Trophoblast cell (in vitro differentiated cells and primary cell): Measurements from ENCODE around the gene CDKN1B.

Experiments
- DNase-seq, 2 donors: peaks; one replicate each; pipeline ENCODE4 v3.0.0-alpha.2; 2016
- H2AFZ ChIP-seq: 2 replicates; pipeline ENCODE4 v1.6.1; 2013; ENCODE audit warnings: low read length, moderate library complexity, mild to moderate bottlenecking; ENCODE audit not compliant: insufficient read depth, poor library complexity
- H2AK5ac ChIP-seq: 2 replicates; pipeline ENCODE4 v1.6.1; 2013; ENCODE audit warnings: mild to moderate bottlenecking, low read length
- H2BK120ac ChIP-seq: 2 replicates; pipeline ENCODE4 v1.6.1; 2013; ENCODE audit warnings: low read length, mild to moderate bottlenecking, moderate library complexity; ENCODE audit not compliant: insufficient read depth, poor library complexity
- H2BK12ac ChIP-seq: 2 replicates; pipeline ENCODE4 v1.6.1; 2013; ENCODE audit warnings: mild to moderate bottlenecking, low read length, moderate library complexity
- H2BK5ac ChIP-seq: 2 replicates; pipeline ENCODE4 v1.6.1; 2013; ENCODE audit warnings: low read length, low read depth, moderate library complexity, mild to moderate bottlenecking; ENCODE audit not compliant: poor library complexity
- H3K14ac ChIP-seq: 2 replicates; pipeline ENCODE4 v1.6.1; 2013; ENCODE audit warnings: mild to moderate bottlenecking, low read length
- H3K18ac ChIP-seq: 2 replicates; pipeline ENCODE4 v1.6.1; 2013; ENCODE audit warnings: mild to moderate bottlenecking, low read length
- H3K23ac ChIP-seq: 2 replicates; pipeline ENCODE4 v1.6.1; 2013; ENCODE audit warnings: low read length
- H3K27ac ChIP-seq: 2 replicates; pipeline ENCODE4 v1.5.1; 2013; ENCODE audit warnings: low read depth, mild to moderate bottlenecking, inconsistent platforms, low read length, moderate library complexity
- H3K27me3 ChIP-seq: 2 replicates; pipeline ENCODE4 v1.6.1; 2013; ENCODE audit warnings: inconsistent platforms, mild to moderate bottlenecking, low read length, moderate library complexity; ENCODE audit not compliant: insufficient read depth
- H3K36me3 ChIP-seq, 2 experiments: 1 replicate in 1 of 2; 2 replicates in 1 of 2; pipeline ENCODE4 v1.6.1; 2013; ENCODE audit warnings: low read length in 2 of 2, mild to moderate bottlenecking in 2 of 2, moderate library complexity in 1 of 2; ENCODE audit not compliant: insufficient read depth in 2 of 2, control insufficient read depth in 1 of 2
- H3K4ac ChIP-seq: 2 replicates; pipeline ENCODE4 v1.6.1; 2013; ENCODE audit warnings: low read depth, mild to moderate bottlenecking, low read length, moderate library complexity
- H3K4me1 ChIP-seq, 2 experiments: 1 replicate in 1 of 2; 2 replicates in 1 of 2; pipeline ENCODE4 v1.6.1; 2013; ENCODE audit warnings: low read length in 2 of 2, mild to moderate bottlenecking in 2 of 2, moderate library complexity in 1 of 2; ENCODE audit not compliant: insufficient read depth in 2 of 2, control insufficient read depth in 1 of 2
- H3K4me2 ChIP-seq: 2 replicates; pipeline ENCODE4 v1.6.1; 2013; ENCODE audit warnings: inconsistent platforms, mild to moderate bottlenecking, low read length, moderate library complexity
- H3K4me3 ChIP-seq: 2 replicates; pipeline ENCODE4 v1.5.1; 2013; ENCODE audit warnings: mild to moderate bottlenecking, low read depth, low read length, inconsistent platforms
- H3K79me1 ChIP-seq: one replicate; pipeline ENCODE4 v1.6.1; 2013; ENCODE audit warnings: low read length
- H3K79me2 ChIP-seq: 2 replicates; pipeline ENCODE4 v1.6.1; 2013; ENCODE audit warnings: low read length, mild to moderate bottlenecking; ENCODE audit not compliant: control insufficient read depth, insufficient read depth, poor library complexity
- H3K9ac ChIP-seq: 2 replicates; pipeline ENCODE4 v1.6.1; 2013; ENCODE audit warnings: mild to moderate bottlenecking, low read length
- H3K9me3 ChIP-seq: 2 replicates; pipeline ENCODE4 v1.6.1; 2013; ENCODE audit warnings: low read depth, mild to moderate bottlenecking, control low read depth, inconsistent platforms, low read length; ENCODE audit not compliant: insufficient read depth
- H4K12ac ChIP-seq: 2 replicates; pipeline ENCODE4 v1.6.1; 2013; ENCODE audit warnings: low read depth, mild to moderate bottlenecking, low read length, moderate library complexity
- H4K8ac ChIP-seq: 2 replicates; pipeline ENCODE4 v1.6.1; 2013; ENCODE audit warnings: low read depth, mild to moderate bottlenecking, low read length, moderate library complexity
- H4K91ac ChIP-seq: one replicate; pipeline ENCODE4 v1.6.1; 2013; ENCODE audit warnings: low read depth, mild to moderate bottlenecking, low read length, moderate library complexity
- WGBS: extraction: QIAGEN DNeasy Blood & Tissue Kit; methylation state at CpG from one replicate; pipeline ENCODE4 v1.1.7; 2013; ENCODE audit warnings: missing lambda C conversion rate; ENCODE audit not compliant: insufficient read length, insufficient coverage; ENCODE audit errors: extremely low coverage; 5-methylcytosine and 5-hydroxymethylcytosine counted together

CDKN1B gene

GRCh38 chr12:12725086-12725955, 8.2 kb downstream of the CDKN1B start:
- H3K27me3 ChIP-seq = no peaks in the 10 kb centered on the region
- peak overlapping the region; percentile 5 for H2BK12ac ChIP-seq
- peak overlapping the region; percentile 99 for H3K4me2 ChIP-seq
- H3K9me3 ChIP-seq = no peaks in the 10 kb centered on the region
- H4K8ac ChIP-seq = peak overlapping the region; percentile 64
- peaks cover 9% of the 10 kb centered on the region for H3K79me2 ChIP-seq
- peaks cover 19% of the 10 kb centered on the region for H3K79me1 ChIP-seq
- peaks cover 0 to 4% of the 10 kb centered on the region in 2 experiments for H3K4me1 ChIP-seq
- peak overlapping the region; percentile 84 for H3K27ac ChIP-seq
- peak overlapping the region; percentile 34 for H3K4ac ChIP-seq
- peak; percentile 96 to 97 for DNase-seq
- peak overlapping the region; percentile 94 for H2BK5ac ChIP-seq
- peak overlapping the region; percentile 76 for H3K18ac ChIP-seq
- H3K4me3 ChIP-seq = peak overlapping the region; percentile 86
- H3K36me3 ChIP-seq = peaks cover 0 to 2% of the 10 kb centered on the region in 2 experiments
- peak overlapping the region; percentile 52 for H3K14ac ChIP-seq
- H2BK120ac ChIP-seq = peak overlapping the region; percentile 78
- no peak overlapping the region for H2AK5ac ChIP-seq
- no CpG with 5 or more reads among the region's 93 CpGs for WGBS
- H3K9ac ChIP-seq = peak overlapping the region; percentile 57
- peak overlapping the region; percentile 55 for H4K12ac ChIP-seq
- peak overlapping the region; percentile 90 for H4K91ac ChIP-seq
- peak overlapping the region; percentile 66 for H2AFZ ChIP-seq
- no peak overlapping the region for H3K23ac ChIP-seq

- WGBS = no CpG with 5 or more reads among the region's 26 CpGs
- peak overlapping the region; percentile 5 for H2BK12ac ChIP-seq
Measured at GRCh38 chr12:12725956-12726554, 8.9 kb downstream of the CDKN1B start.

DNA sequence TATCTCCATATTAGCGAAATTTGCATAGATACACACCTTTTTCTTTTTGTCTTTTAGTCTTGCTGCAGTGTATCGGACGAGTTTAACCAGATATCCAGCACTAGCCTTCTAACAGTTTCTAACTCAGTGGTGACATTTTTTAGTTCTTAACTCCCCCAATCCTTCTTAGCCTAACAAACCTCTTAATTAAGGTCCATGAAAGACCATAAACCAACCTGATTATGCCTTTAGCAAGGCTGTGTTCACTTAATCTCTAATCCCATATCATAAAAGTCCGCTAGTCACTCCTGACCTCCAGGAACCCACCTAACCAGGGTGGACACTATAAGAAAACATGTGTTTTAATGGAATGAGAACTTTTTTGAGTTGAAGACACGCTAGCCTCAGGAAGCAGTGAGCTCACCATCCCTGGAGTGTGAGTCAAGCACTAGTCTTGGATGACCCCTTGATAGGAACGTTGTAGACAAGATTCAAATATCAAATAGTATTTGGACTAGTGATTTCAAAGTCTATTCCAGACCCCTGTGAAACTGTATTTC, 9.5 kb downstream of the CDKN1B start:
- Histone ChIP-seq H2BK120ac (no peak overlapping the region), H3K18ac (no peak overlapping the region), H3K4ac (no peak overlapping the region), H2BK12ac (no peak overlapping the region), H2BK5ac (no peak overlapping the region), H2AFZ (no peak overlapping the region), H3K4me2 (peak overlapping the region; percentile 3), H3K27ac (no peak overlapping the region), H3K4me3 (no peak overlapping the region), H3K79me1 (peaks cover 19% of the 10 kb centered on the region), H3K9me3 (no peaks in the 10 kb centered on the region), H4K91ac (no peak overlapping the region), H3K9ac (no peak overlapping the region), H3K4me1 (peaks cover 0 to 4% of the 10 kb centered on the region in 2 experiments), H3K23ac (no peak overlapping the region), H4K8ac (no peak overlapping the region), H3K36me3 (no peaks in the 10 kb centered on the region), H3K14ac (no peak overlapping the region), H3K27me3 (no peaks in the 10 kb centered on the region), H2AK5ac (no peak overlapping the region), H4K12ac (no peak overlapping the region), H3K79me2 (peaks cover 9% of the 10 kb centered on the region)
- no CpG with 5 or more reads among the region's 6 CpGs for WGBS
- peak; percentile 21 to 45 for DNase-seq

More at GRCh38 chr12:12725956-12726554, 8.9 kb downstream of the CDKN1B start:
- no peak overlapping the region for H2AK5ac ChIP-seq
- H2BK5ac ChIP-seq = peak overlapping the region; percentile 3
- peak overlapping the region; percentile 61 for H2AFZ ChIP-seq
- H3K36me3 ChIP-seq = no peaks in the 10 kb centered on the region
- H3K9ac ChIP-seq = peak overlapping the region; percentile 57
- H3K9me3 ChIP-seq = no peaks in the 10 kb centered on the region
- H3K4me2 ChIP-seq = peak overlapping the region; percentile 99
- H4K8ac ChIP-seq = peak overlapping the region; percentile 63
- H3K14ac ChIP-seq = peak overlapping the region; percentile 35
- H3K79me2 ChIP-seq = peaks cover 9% of the 10 kb centered on the region
- no peak overlapping the region for H2BK120ac ChIP-seq
- H3K23ac ChIP-seq = no peak overlapping the region
- peaks cover 19% of the 10 kb centered on the region for H3K79me1 ChIP-seq
- H4K91ac ChIP-seq = peak overlapping the region; percentile 66
- H3K4me1 ChIP-seq = peaks cover 0 to 4% of the 10 kb centered on the region in 2 experiments
- H3K27me3 ChIP-seq = no peaks in the 10 kb centered on the region
- peak overlapping the region; percentile 83 for H3K27ac ChIP-seq
- H3K4ac ChIP-seq = peak overlapping the region; percentile 34
- no peak overlapping the region for H4K12ac ChIP-seq
- peak overlapping the region; percentile 76 for H3K18ac ChIP-seq
- no peak for DNase-seq
- H3K4me3 ChIP-seq = peak overlapping the region; percentile 86

DNA sequence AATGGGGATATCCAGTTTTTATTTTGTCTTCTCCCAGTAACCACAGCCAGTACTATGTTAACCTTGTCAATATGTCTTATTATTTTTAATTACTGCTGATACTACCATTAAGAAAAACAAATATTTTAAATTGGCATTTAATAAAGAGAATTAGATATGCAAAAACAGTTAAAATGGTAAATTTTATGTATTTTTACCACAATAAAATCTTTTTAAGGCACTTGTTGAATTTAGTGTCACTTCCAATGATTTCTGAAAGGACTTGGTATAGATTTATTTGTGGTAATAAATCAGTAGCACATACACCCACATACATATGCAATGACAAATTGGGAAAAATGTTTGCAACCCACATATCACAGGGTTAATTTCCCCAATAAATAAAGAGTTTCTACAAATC, 14.0 kb downstream of the CDKN1B start:
- Histone ChIP-seq H2BK5ac (no peak overlapping the region), H3K4me3 (no peak overlapping the region), H3K27ac (no peak overlapping the region), H3K79me1 (no peaks in the 10 kb centered on the region), H3K79me2 (no peaks in the 10 kb centered on the region), H3K9me3 (no peaks in the 10 kb centered on the region), H3K36me3 (no peaks in the 10 kb centered on the region), H3K18ac (no peak overlapping the region), H4K8ac (no peak overlapping the region), H3K23ac (no peak overlapping the region), H4K91ac (no peak overlapping the region), H4K12ac (no peak overlapping the region), H3K9ac (no peak overlapping the region), H2AFZ (no peak overlapping the region), H3K14ac (no peak overlapping the region), H2BK120ac (no peak overlapping the region), H3K4ac (no peak overlapping the region), H3K4me2 (no peak overlapping the region), H2AK5ac (no peak overlapping the region), H2BK12ac (no peak overlapping the region), H3K27me3 (no peaks in the 10 kb centered on the region), H3K4me1 (no peaks in the 10 kb centered on the region)
- no peak for DNase-seq
